H7 (cell line): ENCODE data around the gene IL10RA. TPM values are rescaled to one million over a fixed set of nuclear protein-coding genes. Genes with fewer than 3 reads are reported as not detected.

Source experiments
- DNase-seq: peaks from one replicate; pipeline ENCODE4 v3.0.0; 2012
- H3K27me3 ChIP-seq: 2 replicates; pipeline ENCODE4 v1.6.0; 2011; ENCODE audit warnings: mild to moderate bottlenecking, low read length; ENCODE audit not compliant: control insufficient read depth, insufficient read depth
- H3K36me3 ChIP-seq: replicated peaks from 2 replicates; pipeline ENCODE4 v1.5.1; 2011; ENCODE audit warnings: low read length; ENCODE audit not compliant: control insufficient read depth, insufficient read depth
- H3K4me3 ChIP-seq: 2 replicates; pipeline ENCODE4 v1.5.1; 2011; ENCODE audit warnings: low read depth, mild to moderate bottlenecking, control low read depth, low read length, moderate library complexity; ENCODE audit not compliant: insufficient read depth
- total RNA-seq: library from RNA; depleted of rRNA; stranded (reverse); fragments of >200 nt; shearing (Covaris generic); gene quantifications from 2 replicates; pipeline ENCODE4 v1.2.3, GENCODE V29; 2014; rRNA removed

The IL10RA gene
- total RNA-seq, 1 experiment from 2014 or later: not detected

DNA sequence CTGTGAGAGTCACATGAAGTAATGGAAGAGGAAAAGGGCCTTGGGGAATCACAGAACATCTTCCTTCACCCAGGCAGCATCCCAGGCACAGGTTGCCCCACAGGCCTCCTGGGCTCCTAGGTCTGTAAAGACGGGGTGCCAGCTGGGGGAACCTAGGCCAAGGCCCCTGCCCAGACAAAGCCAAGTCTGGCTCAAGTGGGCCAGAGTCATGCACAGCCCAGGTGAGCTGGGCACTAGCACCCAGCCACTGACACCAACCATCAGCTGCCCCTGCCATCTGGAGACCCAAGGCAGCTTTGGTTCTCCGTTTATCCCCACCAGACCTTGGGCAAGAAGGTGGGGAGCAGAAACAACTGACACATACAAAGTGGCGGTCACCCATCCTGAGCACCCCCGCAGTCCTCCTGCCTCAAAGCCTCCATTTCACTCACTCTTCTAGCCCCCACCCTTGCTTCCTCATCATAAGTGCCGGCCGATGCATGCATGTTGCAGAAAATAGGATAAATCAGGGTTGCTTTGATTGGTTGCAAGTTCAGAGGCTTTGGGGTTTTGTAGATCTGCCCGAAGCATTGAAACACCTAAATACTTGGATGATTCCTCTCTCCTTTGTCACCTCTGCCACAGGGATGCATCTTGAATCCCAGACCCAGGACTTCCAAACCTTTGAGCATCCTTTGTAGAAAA, 64.2 kb downstream of the IL10RA start:
- H3K4me3 ChIP-seq: no peak overlapping the region
- H3K36me3 ChIP-seq: no peaks in the 10 kb centered on the region
- no peaks in the 10 kb centered on the region for H3K27me3 ChIP-seq
- no peak for DNase-seq

Other genes starting within 250 kb of the IL10RA start
- 0.33 and 0.59 TPM in 2 replicates for gene DSCAML1, start 189.2 kb upstream of the IL10RA start, total RNA-seq
- 0.07 and 0.66 TPM in 2 replicates for gene FXYD2, start 161.7 kb upstream of the IL10RA start, total RNA-seq
- gene FXYD6, start 109.7 kb upstream of the IL10RA start, total RNA-seq: 17.8 and 32.8 TPM in 2 replicates
- gene TMPRSS13, start 57.0 kb upstream of the IL10RA start, total RNA-seq: 0.31 TPM in 1 of 2 replicates, not detected in the other
- 0.38 TPM in 1 of 2 replicates, not detected in the other for gene TMPRSS4, start 90.7 kb downstream of the IL10RA start, total RNA-seq
- not detected in 2 replicates for gene SMIM35, start 100.6 kb downstream of the IL10RA start, total RNA-seq
- 0.74 and 1.0 TPM in 2 replicates for gene SCN4B, start 166.4 kb downstream of the IL10RA start, total RNA-seq
- 0.03 and 0.07 TPM in 2 replicates for gene SCN2B, start 190.2 kb downstream of the IL10RA start, total RNA-seq
- gene JAML, start 238.6 kb downstream of the IL10RA start, total RNA-seq: not detected in 2 replicates